SK-N-SH (cell line): ENCODE data around the gene GINS3. TPM values are rescaled to one million over a fixed set of nuclear protein-coding genes. Genes with fewer than 3 reads are reported as not detected.
A peak's percentile ranks its signal among the peaks of the same experiment; 100 is the strongest.

ENCODE experiments used
- CTCF ChIA-PET: fragments of 300-600, 350-600 bp; formaldehyde crosslinking; extraction: SDS; loops from one replicate; lab custom pipeline; 2021; lab: Yijun Ruan, JAX
- POLR2A ChIA-PET: fragments of 350-600 bp; sonication (Branson Sonifier 250); formaldehyde crosslinking; extraction: SDS; loops from one replicate; lab custom pipeline; 2020; ENCODE audit warnings: antibody characterized with exemption, inconsistent platforms; lab: Yijun Ruan, JAX
- DNase-seq: peaks from one replicate; pipeline ENCODE4 v3.0.0; 2012
- H2AFZ ChIP-seq: fragments of 200-600 bp; sonication (generic); 2 replicates; pipeline ENCODE4 v1.8.1; 2016; ENCODE audit warnings: antibody characterized with exemption, mild to moderate bottlenecking, low read depth
- H3F3A ChIP-seq: fragments of 200-600 bp; sonication (generic); replicated peaks from 2 replicates; pipeline ENCODE3; 2016; ENCODE audit warnings: antibody characterized with exemption, mild to moderate bottlenecking; ENCODE audit not compliant: insufficient read depth
- H3K27ac ChIP-seq, 2 experiments: fragments of 200-500 bp in 1 of 2; fragments of 200-600 bp in 1 of 2; sonication (Bioruptor generic) in 1 of 2; sonication (generic), shearing (Covaris generic) in 1 of 2; 2 replicates each; pipeline versions ENCODE4 v1.5.1 to v1.6.1; 2014 to 2016; ENCODE audit warnings: low read depth in 2 of 2, inconsistent platforms in 1 of 2, low read length in 1 of 2, mild to moderate bottlenecking in 1 of 2, mixed read lengths in 1 of 2
- H3K27me3 ChIP-seq: fragments of 200-600 bp; sonication (generic), shearing (Covaris generic); 2 replicates; pipeline ENCODE4 v1.6.1; 2016; ENCODE audit warnings: mixed run types; ENCODE audit not compliant: insufficient read depth
- H3K36me3 ChIP-seq, 2 experiments: fragments of 200-500 bp in 1 of 2; fragments of 200-600 bp in 1 of 2; sonication (Bioruptor generic) in 1 of 2; sonication (generic) in 1 of 2; replicated peaks in 1 of 2; 2 replicates each; pipeline versions ENCODE3 to v1.5.1; 2014 to 2016; ENCODE audit warnings: low read length in 1 of 2, mild to moderate bottlenecking in 1 of 2; ENCODE audit not compliant: insufficient read depth in 2 of 2, control insufficient read depth in 1 of 2
- H3K4me1 ChIP-seq, 2 experiments: fragments of 200-500 bp in 1 of 2; fragments of 200-600 bp in 1 of 2; sonication (Bioruptor generic) in 1 of 2; sonication (generic), shearing (Covaris generic) in 1 of 2; 2 replicates each; pipeline versions ENCODE4 v1.5.1 to v1.6.1; 2014 to 2016; ENCODE audit warnings: low read depth in 1 of 2, low read length in 1 of 2, mixed run types in 1 of 2; ENCODE audit not compliant: insufficient read depth in 2 of 2, control insufficient read depth in 1 of 2
- H3K4me2 ChIP-seq: fragments of 200-600 bp; sonication (generic), shearing (Covaris generic); 2 replicates; pipeline ENCODE4 v1.6.1; 2017; ENCODE audit warnings: mixed run types
- H3K4me3 ChIP-seq, 2 experiments: fragments of 200-500 bp in 1 of 2; fragments of 200-600 bp in 1 of 2; sonication (Bioruptor generic) in 1 of 2; sonication (generic), shearing (Covaris generic) in 1 of 2; 2 replicates each; pipeline versions ENCODE4 v1.5.1 to v1.8.1; 2014 to 2016; ENCODE audit warnings: low read depth in 2 of 2, inconsistent platforms in 1 of 2, low read length in 1 of 2, mild to moderate bottlenecking in 1 of 2, mixed read lengths in 1 of 2, moderate library complexity in 1 of 2
- H3K79me2 ChIP-seq: fragments of 200-600 bp; sonication (generic); 2 replicates; pipeline ENCODE4 v1.8.1; 2017; ENCODE audit warnings: mild to moderate bottlenecking; ENCODE audit not compliant: insufficient read depth
- H3K9ac ChIP-seq: fragments of 200-600 bp; sonication (generic); 2 replicates; pipeline ENCODE4 v1.6.1; 2017; ENCODE audit warnings: mixed run types
- H3K9me2 ChIP-seq: fragments of 200-600 bp; sonication (generic); 2 replicates; pipeline ENCODE4 v1.6.1; 2017; ENCODE audit warnings: mixed run types
- H3K9me3 ChIP-seq: fragments of 200-600 bp; sonication (generic); 2 replicates; pipeline ENCODE4 v1.6.1; 2017; ENCODE audit warnings: mixed run types, mild to moderate bottlenecking, moderate library complexity
- H4K20me1 ChIP-seq: fragments of 200-600 bp; sonication (generic); 2 replicates; pipeline ENCODE4 v1.6.1; 2017; ENCODE audit warnings: mild to moderate bottlenecking, mixed run types; ENCODE audit not compliant: insufficient read depth
- ELF1 ChIP-seq: IDR thresholded peaks from 2 replicates; pipeline ENCODE4 v1.4.0; 2012
- EP300 ChIP-seq, 2 experiments: IDR thresholded peaks; 2 replicates each; pipeline versions ENCODE4 v1.4.0 to v1.6.1; 2012; ENCODE audit warnings: borderline replicate concordance in 1 of 2, low read depth in 1 of 2, low read length in 1 of 2
- EZH2phosphoT487 ChIP-seq: fragments of 200-600 bp; sonication (generic); IDR thresholded peaks from 2 replicates; pipeline ENCODE4 v1.6.1; 2017; ENCODE audit warnings: low read depth, mixed run types, mild to moderate bottlenecking, antibody characterized with exemption, moderate library complexity, borderline replicate concordance
- FOXJ3 ChIP-seq: sonication (generic); formaldehyde crosslinking; IDR thresholded peaks from 2 replicates; pipeline ENCODE4 v1.5.1; 2020; ENCODE audit warnings: mild to moderate bottlenecking, missing genetic modification reagents
- GABPA ChIP-seq: IDR thresholded peaks from 2 replicates; pipeline ENCODE4 v1.4.0; 2012; ENCODE audit warnings: low read depth, mild to moderate bottlenecking
- GATA2 ChIP-seq: sonication (generic); formaldehyde crosslinking; IDR thresholded peaks from 2 replicates; pipeline ENCODE4 v1.5.0; 2020; ENCODE audit warnings: mild to moderate bottlenecking, missing genetic modification reagents
- JUND ChIP-seq: IDR thresholded peaks from 2 replicates; pipeline ENCODE4 v1.4.0; 2012
- MEF2A ChIP-seq: IDR thresholded peaks from 2 replicates; pipeline ENCODE4 v1.4.0; 2012; ENCODE audit warnings: low read depth, borderline replicate concordance
- RCOR1 ChIP-seq: fragments of 150-350 bp; IDR thresholded peaks from 2 replicates; pipeline ENCODE4 v1.6.1; 2017; ENCODE audit warnings: antibody characterized with exemption, low read length
- RFX5 ChIP-seq: IDR thresholded peaks from 2 replicates; pipeline ENCODE4 v1.6.1; 2012; ENCODE audit warnings: mild to moderate bottlenecking, improper control_type of control experiment, low read length
- RXRA ChIP-seq: IDR thresholded peaks from 2 replicates; pipeline ENCODE4 v1.4.0; 2012; ENCODE audit warnings: low read depth, mild to moderate bottlenecking, borderline replicate concordance
- SIN3A ChIP-seq: IDR thresholded peaks from 2 replicates; pipeline ENCODE4 v1.6.1; 2012; ENCODE audit warnings: low read depth, mild to moderate bottlenecking, low read length, moderate library complexity, borderline replicate concordance
- SMC3 ChIP-seq: IDR thresholded peaks from 2 replicates; pipeline ENCODE4 v1.6.1; 2012; ENCODE audit warnings: low read depth, low read length, improper control_type of control experiment
- TAF1 ChIP-seq: IDR thresholded peaks from 2 replicates; pipeline ENCODE4 v1.6.1; 2012; ENCODE audit warnings: low read depth, mild to moderate bottlenecking, low read length, moderate library complexity, borderline replicate concordance
- TEAD4 ChIP-seq: IDR thresholded peaks from 2 replicates; pipeline ENCODE4 v1.4.0; 2012; ENCODE audit warnings: mild to moderate bottlenecking, borderline replicate concordance; ENCODE audit not compliant: insufficient read depth
- WGBS: methylation state at CpG from one replicate; pipeline ENCODE4 v1.1.6; 2017; ENCODE audit warnings: low lambda C conversion rate; 5-methylcytosine and 5-hydroxymethylcytosine counted together
- polyA plus RNA-seq, 3 experiments: library from polyadenylated mRNA; depleted of rRNA; stranded (reverse); fragments of >200 nt; gene quantifications; 2 replicates each; pipeline ENCODE4 v1.2.3, GENCODE V29; 2012
- TF ChIP-seq, protein P1 (sequence below): IDR thresholded peaks from 2 replicates; pipeline ENCODE4 v1.4.0; 2012; ENCODE audit warnings: low read depth, borderline replicate concordance
- TF ChIP-seq, protein P2 (sequence below): IDR thresholded peaks from 2 replicates; pipeline ENCODE4 v1.6.1; 2012; ENCODE audit warnings: mild to moderate bottlenecking, low read depth, low read length, moderate library complexity
- TF ChIP-seq, protein P3 (sequence below): fragments of 200-600 bp; sonication (generic); IDR thresholded peaks from 2 replicates; pipeline ENCODE4 v1.6.1; 2017; ENCODE audit warnings: antibody characterized with exemption, mild to moderate bottlenecking, moderate library complexity
- TF ChIP-seq, protein P4 (sequence below): IDR thresholded peaks from 2 replicates; pipeline ENCODE4; 2012
- TF ChIP-seq, protein P5 (sequence below): fragments of 150-350 bp; IDR thresholded peaks from 2 replicates; pipeline ENCODE4 v1.6.1; 2016; ENCODE audit warnings: mild to moderate bottlenecking, low read depth, low read length

The GINS3 gene
- polyA plus RNA-seq, 1 of the 3 experiments (the other 2 are of a cell fraction) = 8.7 TPM

DNA sequence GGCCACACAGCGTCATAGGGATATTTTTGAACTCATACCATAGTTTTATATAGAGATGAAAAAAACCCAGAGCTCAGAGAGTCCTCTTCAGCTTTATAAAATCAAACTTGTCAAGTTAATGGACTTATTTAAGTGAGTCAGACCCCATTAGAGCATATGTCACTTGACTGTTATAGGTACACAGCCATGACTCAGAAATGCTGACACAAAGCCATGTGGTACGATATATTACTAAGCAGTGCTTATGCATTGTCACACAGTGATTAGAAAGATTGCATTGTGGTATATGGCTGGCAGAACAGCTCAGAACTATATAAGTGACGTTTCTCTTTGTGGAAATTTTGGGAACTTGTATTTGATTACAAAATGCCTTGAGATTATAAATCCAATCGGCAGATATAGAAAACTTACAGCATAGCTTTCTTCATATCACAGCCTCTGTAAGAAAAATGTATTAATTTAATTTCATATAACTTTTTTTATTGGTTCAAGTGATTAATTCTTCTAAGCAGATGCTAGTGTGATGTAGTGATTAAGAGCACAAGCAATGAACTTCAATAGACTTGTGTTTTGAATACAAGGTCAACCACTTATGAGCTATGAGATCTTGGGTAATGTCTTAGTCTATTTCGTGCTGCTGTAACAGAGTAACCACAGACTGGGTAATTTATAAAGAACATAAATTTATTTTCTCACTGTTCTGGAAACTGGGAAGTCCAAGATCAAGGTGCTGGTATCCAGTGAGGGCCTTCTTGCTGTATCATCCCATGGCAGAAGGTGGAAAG, 25.8 kb upstream of the GINS3 start (continued):
- TF ChIP-seq, protein P1, sequence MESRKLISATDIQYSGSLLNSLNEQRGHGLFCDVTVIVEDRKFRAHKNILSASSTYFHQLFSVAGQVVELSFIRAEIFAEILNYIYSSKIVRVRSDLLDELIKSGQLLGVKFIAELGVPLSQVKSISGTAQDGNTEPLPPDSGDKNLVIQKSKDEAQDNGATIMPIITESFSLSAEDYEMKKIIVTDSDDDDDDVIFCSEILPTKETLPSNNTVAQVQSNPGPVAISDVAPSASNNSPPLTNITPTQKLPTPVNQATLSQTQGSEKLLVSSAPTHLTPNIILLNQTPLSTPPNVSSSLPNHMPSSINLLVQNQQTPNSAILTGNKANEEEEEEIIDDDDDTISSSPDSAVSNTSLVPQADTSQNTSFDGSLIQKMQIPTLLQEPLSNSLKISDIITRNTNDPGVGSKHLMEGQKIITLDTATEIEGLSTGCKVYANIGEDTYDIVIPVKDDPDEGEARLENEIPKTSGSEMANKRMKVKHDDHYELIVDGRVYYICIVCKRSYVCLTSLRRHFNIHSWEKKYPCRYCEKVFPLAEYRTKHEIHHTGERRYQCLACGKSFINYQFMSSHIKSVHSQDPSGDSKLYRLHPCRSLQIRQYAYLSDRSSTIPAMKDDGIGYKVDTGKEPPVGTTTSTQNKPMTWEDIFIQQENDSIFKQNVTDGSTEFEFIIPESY = no peak
- no peak for TF ChIP-seq ELF1
- no peak for TF ChIP-seq RCOR1
- TF ChIP-seq TAF1 = no peak
- no peak for TF ChIP-seq RXRA

DNA sequence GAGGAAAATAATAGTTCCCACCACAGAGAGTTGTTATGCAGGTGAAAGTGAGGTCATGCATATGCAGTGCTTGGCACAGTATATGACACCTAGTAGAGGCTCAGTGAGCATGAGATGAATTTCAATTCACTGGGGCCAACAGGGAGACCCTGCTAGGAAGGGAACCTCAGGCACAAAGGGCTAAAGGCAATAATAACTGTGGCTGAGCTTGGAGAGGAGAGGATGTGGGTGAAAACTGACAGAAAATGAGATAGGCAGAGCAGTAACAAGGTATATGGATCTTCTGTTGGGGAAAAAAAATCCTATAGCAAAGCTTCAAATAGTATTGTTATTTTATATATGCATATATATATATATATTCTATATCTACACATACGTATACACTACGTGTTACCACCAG, 25.0 kb upstream of the GINS3 start:
- ChIA-PET POLR2A (interaction anchor here (0.6 kb wide), 1 partner anchor 263 kb away, joined by 6 read pairs; no protein-coding TSS in a partner anchor), CTCF (interaction anchor here (0.6 to 1.9 kb wide), 3 partner anchors 18 to 120 kb away, joined by 3 to 8 read pairs (median 4); no protein-coding TSS in a partner anchor)
- H3F3A ChIP-seq = peaks cover 6% of the 10 kb centered on the region
- no peaks in the 10 kb centered on the region for H4K20me1 ChIP-seq
- no peak for DNase-seq
- no peaks in the 10 kb centered on the region for H3K79me2 ChIP-seq
- no peaks in the 10 kb centered on the region for H3K9me3 ChIP-seq
- H3K9me2 ChIP-seq = no peaks in the 10 kb centered on the region
- H3K4me1 ChIP-seq = no peaks in the 10 kb centered on the region
- no peaks in the 10 kb centered on the region for H3K36me3 ChIP-seq
- no peaks in the 10 kb centered on the region for H3K27me3 ChIP-seq
- no peak overlapping the region for H3K4me2 ChIP-seq
- TF ChIP-seq FOXJ3 (no peak), RFX5 (no peak), TAF1 (no peak), SMC3 (no peak), RXRA (no peak), GATA2 (no peak), EP300 (IDR thresholded peaks at IDR 0.05; ENCODE audit: borderline replicate concordance in 1 of 2, low read depth in 1 of 2, low read length in 1 of 2) (no peak), GABPA (no peak), ELF1 (no peak), TEAD4 (no peak), JUND (no peak), MEF2A (no peak), SIN3A (no peak), EZH2phosphoT487 (no peak)
- TF ChIP-seq, protein P2, sequence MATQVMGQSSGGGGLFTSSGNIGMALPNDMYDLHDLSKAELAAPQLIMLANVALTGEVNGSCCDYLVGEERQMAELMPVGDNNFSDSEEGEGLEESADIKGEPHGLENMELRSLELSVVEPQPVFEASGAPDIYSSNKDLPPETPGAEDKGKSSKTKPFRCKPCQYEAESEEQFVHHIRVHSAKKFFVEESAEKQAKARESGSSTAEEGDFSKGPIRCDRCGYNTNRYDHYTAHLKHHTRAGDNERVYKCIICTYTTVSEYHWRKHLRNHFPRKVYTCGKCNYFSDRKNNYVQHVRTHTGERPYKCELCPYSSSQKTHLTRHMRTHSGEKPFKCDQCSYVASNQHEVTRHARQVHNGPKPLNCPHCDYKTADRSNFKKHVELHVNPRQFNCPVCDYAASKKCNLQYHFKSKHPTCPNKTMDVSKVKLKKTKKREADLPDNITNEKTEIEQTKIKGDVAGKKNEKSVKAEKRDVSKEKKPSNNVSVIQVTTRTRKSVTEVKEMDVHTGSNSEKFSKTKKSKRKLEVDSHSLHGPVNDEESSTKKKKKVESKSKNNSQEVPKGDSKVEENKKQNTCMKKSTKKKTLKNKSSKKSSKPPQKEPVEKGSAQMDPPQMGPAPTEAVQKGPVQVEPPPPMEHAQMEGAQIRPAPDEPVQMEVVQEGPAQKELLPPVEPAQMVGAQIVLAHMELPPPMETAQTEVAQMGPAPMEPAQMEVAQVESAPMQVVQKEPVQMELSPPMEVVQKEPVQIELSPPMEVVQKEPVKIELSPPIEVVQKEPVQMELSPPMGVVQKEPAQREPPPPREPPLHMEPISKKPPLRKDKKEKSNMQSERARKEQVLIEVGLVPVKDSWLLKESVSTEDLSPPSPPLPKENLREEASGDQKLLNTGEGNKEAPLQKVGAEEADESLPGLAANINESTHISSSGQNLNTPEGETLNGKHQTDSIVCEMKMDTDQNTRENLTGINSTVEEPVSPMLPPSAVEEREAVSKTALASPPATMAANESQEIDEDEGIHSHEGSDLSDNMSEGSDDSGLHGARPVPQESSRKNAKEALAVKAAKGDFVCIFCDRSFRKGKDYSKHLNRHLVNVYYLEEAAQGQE = no peak
- TF ChIP-seq, protein P3, sequence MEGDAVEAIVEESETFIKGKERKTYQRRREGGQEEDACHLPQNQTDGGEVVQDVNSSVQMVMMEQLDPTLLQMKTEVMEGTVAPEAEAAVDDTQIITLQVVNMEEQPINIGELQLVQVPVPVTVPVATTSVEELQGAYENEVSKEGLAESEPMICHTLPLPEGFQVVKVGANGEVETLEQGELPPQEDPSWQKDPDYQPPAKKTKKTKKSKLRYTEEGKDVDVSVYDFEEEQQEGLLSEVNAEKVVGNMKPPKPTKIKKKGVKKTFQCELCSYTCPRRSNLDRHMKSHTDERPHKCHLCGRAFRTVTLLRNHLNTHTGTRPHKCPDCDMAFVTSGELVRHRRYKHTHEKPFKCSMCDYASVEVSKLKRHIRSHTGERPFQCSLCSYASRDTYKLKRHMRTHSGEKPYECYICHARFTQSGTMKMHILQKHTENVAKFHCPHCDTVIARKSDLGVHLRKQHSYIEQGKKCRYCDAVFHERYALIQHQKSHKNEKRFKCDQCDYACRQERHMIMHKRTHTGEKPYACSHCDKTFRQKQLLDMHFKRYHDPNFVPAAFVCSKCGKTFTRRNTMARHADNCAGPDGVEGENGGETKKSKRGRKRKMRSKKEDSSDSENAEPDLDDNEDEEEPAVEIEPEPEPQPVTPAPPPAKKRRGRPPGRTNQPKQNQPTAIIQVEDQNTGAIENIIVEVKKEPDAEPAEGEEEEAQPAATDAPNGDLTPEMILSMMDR = no peak
- TF ChIP-seq, protein P4, sequence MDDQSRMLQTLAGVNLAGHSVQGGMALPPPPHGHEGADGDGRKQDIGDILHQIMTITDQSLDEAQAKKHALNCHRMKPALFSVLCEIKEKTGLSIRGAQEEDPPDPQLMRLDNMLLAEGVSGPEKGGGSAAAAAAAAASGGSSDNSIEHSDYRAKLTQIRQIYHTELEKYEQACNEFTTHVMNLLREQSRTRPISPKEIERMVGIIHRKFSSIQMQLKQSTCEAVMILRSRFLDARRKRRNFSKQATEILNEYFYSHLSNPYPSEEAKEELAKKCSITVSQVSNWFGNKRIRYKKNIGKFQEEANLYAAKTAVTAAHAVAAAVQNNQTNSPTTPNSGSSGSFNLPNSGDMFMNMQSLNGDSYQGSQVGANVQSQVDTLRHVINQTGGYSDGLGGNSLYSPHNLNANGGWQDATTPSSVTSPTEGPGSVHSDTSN = no peak
- TF ChIP-seq, protein P5, sequence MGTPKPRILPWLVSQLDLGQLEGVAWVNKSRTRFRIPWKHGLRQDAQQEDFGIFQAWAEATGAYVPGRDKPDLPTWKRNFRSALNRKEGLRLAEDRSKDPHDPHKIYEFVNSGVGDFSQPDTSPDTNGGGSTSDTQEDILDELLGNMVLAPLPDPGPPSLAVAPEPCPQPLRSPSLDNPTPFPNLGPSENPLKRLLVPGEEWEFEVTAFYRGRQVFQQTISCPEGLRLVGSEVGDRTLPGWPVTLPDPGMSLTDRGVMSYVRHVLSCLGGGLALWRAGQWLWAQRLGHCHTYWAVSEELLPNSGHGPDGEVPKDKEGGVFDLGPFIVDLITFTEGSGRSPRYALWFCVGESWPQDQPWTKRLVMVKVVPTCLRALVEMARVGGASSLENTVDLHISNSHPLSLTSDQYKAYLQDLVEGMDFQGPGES = no peak
- H3K27ac ChIP-seq = peak overlapping the region in 1 of 2 experiments; percentile 37; a peak in 1 of 4 replicates
- WGBS = 95% methylated on average over 2 of the region's 2 CpGs
- H3K4me3 ChIP-seq = no peak overlapping the region
- H3K9ac ChIP-seq = no peak overlapping the region
- no peak overlapping the region for H2AFZ ChIP-seq
